ENCODE results near the gene LRRC56. TPM values are rescaled to one million over a fixed set of nuclear protein-coding genes. Genes with fewer than 3 reads are reported as not detected.
"Not testable (repeated sequence)": the region's sequence is repeated elsewhere in the genome, so short reads cannot be mapped to it uniquely, and the experiment has no call there.

The LRRC56 gene
- total and polyA plus RNA-seq, 2 donors: 0.47 to 2.4 TPM

- DNase-seq (ENCODE audit: low read depth in 6 of 9, low spot score in 9 of 9); H3K4me3 ChIP-seq (ENCODE audit: low read length in 2 of 2); H3K36me3 ChIP-seq (ENCODE audit: control insufficient read depth in 2 of 2, insufficient read depth in 2 of 2, low read length in 1 of 2); H3K27me3 ChIP-seq (ENCODE audit: control insufficient read depth in 2 of 2, insufficient read depth in 1 of 2, low read length in 1 of 2); H3K27ac ChIP-seq (ENCODE audit: low read depth in 1 of 2, low read length in 1 of 2): not testable (repeated sequence)
- Histone ChIP-seq H3K9me3 (ENCODE audit: control insufficient read depth in 2 of 2, insufficient read depth in 1 of 2, low read length in 1 of 2) (peaks cover 0 to 25% of the 10 kb centered on the region in 2 donors), H3K4me1 (ENCODE audit: control insufficient read depth in 2 of 2, insufficient read depth in 2 of 2, low read length in 2 of 2) (peaks cover 0 to 11% of the 10 kb centered on the region in 2 donors)
- 97% methylated on average over 43 of the region's 43 CpGs for WGBS
These were observed 20.2 kb upstream of the LRRC56 start for GRCh38 chr11:516918-517685.

GRCh38 chr11:518463-519202 lies 18.7 kb upstream of the LRRC56 start:
- Histone ChIP-seq H3K27me3 (ENCODE audit: control insufficient read depth in 2 of 2, insufficient read depth in 1 of 2, low read length in 1 of 2) (no peaks in the 10 kb centered on the region), H3K36me3 (ENCODE audit: control insufficient read depth in 2 of 2, insufficient read depth in 2 of 2, low read length in 1 of 2) (peaks cover 0 to 3% of the 10 kb centered on the region in 2 donors), H3K27ac (ENCODE audit: low read depth in 1 of 2, low read length in 1 of 2) (peak overlapping the region in 1 of 2 donors; percentile 52), H3K4me1 (ENCODE audit: control insufficient read depth in 2 of 2, insufficient read depth in 2 of 2, low read length in 2 of 2) (peaks cover 0 to 11% of the 10 kb centered on the region in 2 donors), H3K4me3 (ENCODE audit: low read length in 2 of 2) (peak overlapping the region; percentile 5 to 9), H3K9me3 (ENCODE audit: control insufficient read depth in 2 of 2, insufficient read depth in 1 of 2, low read length in 1 of 2) (peaks cover 0 to 25% of the 10 kb centered on the region in 2 donors)
- 15% methylated on average over 74 of the region's 74 CpGs for WGBS
- peak; percentile 29 to 87 (median 74) for DNase-seq (ENCODE audit: low read depth in 6 of 9, low spot score in 9 of 9)

GRCh38 chr11:520428-521176 lies 16.7 kb upstream of the LRRC56 start:
- H3K27me3 ChIP-seq (ENCODE audit: control insufficient read depth in 2 of 2, insufficient read depth in 1 of 2, low read length in 1 of 2): no peaks in the 10 kb centered on the region
- no peaks in the 10 kb centered on the region for H3K36me3 ChIP-seq (ENCODE audit: control insufficient read depth in 2 of 2, insufficient read depth in 2 of 2, low read length in 1 of 2)
- H3K9me3 ChIP-seq (ENCODE audit: control insufficient read depth in 2 of 2, insufficient read depth in 1 of 2, low read length in 1 of 2): peaks cover 0 to 25% of the 10 kb centered on the region in 2 donors
- no peak for DNase-seq (ENCODE audit: low read depth in 6 of 9, low spot score in 9 of 9)
- H3K4me1 ChIP-seq (ENCODE audit: control insufficient read depth in 2 of 2, insufficient read depth in 2 of 2, low read length in 2 of 2): peaks cover 0 to 7% of the 10 kb centered on the region in 2 donors
- no peak overlapping the region for H3K4me3 ChIP-seq (ENCODE audit: low read length in 2 of 2)
- no peak overlapping the region for H3K27ac ChIP-seq (ENCODE audit: low read depth in 1 of 2, low read length in 1 of 2)
- WGBS: 96% methylated on average over 39 of the region's 39 CpGs

GRCh38 chr11:521177-521688 lies 16.1 kb upstream of the LRRC56 start:
- H3K36me3 ChIP-seq (ENCODE audit: control insufficient read depth in 2 of 2, insufficient read depth in 2 of 2, low read length in 1 of 2): no peaks in the 10 kb centered on the region
- no peak overlapping the region for H3K4me3 ChIP-seq (ENCODE audit: low read length in 2 of 2)
- H3K27ac ChIP-seq (ENCODE audit: low read depth in 1 of 2, low read length in 1 of 2): no peak overlapping the region
- peaks cover 0 to 7% of the 10 kb centered on the region in 2 donors for H3K4me1 ChIP-seq (ENCODE audit: control insufficient read depth in 2 of 2, insufficient read depth in 2 of 2, low read length in 2 of 2)
- DNase-seq (ENCODE audit: low read depth in 6 of 9, low spot score in 9 of 9): no peak
- no peaks in the 10 kb centered on the region for H3K27me3 ChIP-seq (ENCODE audit: control insufficient read depth in 2 of 2, insufficient read depth in 1 of 2, low read length in 1 of 2)
- peaks cover 0 to 21% of the 10 kb centered on the region in 2 donors for H3K9me3 ChIP-seq (ENCODE audit: control insufficient read depth in 2 of 2, insufficient read depth in 1 of 2, low read length in 1 of 2)
- WGBS: 97% methylated on average over 10 of the region's 10 CpGs

- H3K27me3 ChIP-seq (ENCODE audit: control insufficient read depth in 2 of 2, insufficient read depth in 1 of 2, low read length in 1 of 2): no peaks in the 10 kb centered on the region
- no peaks in the 10 kb centered on the region for H3K9me3 ChIP-seq (ENCODE audit: control insufficient read depth in 2 of 2, insufficient read depth in 1 of 2, low read length in 1 of 2)
- WGBS: 89% methylated on average over 17 of the region's 17 CpGs
These were observed 11.1 kb upstream of the LRRC56 start for GRCh38 chr11:526192-526591.

GRCh38 chr11:528166-528814 lies 9.0 kb upstream of the LRRC56 start:
- no peaks in the 10 kb centered on the region for H3K9me3 ChIP-seq (ENCODE audit: control insufficient read depth in 2 of 2, insufficient read depth in 1 of 2, low read length in 1 of 2)
- H3K4me1 ChIP-seq (ENCODE audit: control insufficient read depth in 2 of 2, insufficient read depth in 2 of 2, low read length in 2 of 2): no peaks in the 10 kb centered on the region
- no peak overlapping the region for H3K4me3 ChIP-seq (ENCODE audit: low read length in 2 of 2)
- no peaks in the 10 kb centered on the region for H3K27me3 ChIP-seq (ENCODE audit: control insufficient read depth in 2 of 2, insufficient read depth in 1 of 2, low read length in 1 of 2)
- H3K27ac ChIP-seq (ENCODE audit: low read depth in 1 of 2, low read length in 1 of 2): no peak overlapping the region
- no peak for DNase-seq (ENCODE audit: low read depth in 6 of 9, low spot score in 9 of 9)
- peaks cover 25 to 26% of the 10 kb centered on the region in 2 donors for H3K36me3 ChIP-seq (ENCODE audit: control insufficient read depth in 2 of 2, insufficient read depth in 2 of 2, low read length in 1 of 2)
- WGBS: 93% methylated on average over 30 of the region's 30 CpGs

More at GRCh38 chr11:526192-526591, 11.1 kb upstream of the LRRC56 start:
- Histone ChIP-seq H3K4me3 (ENCODE audit: low read length in 2 of 2) (no peak overlapping the region), H3K27ac (ENCODE audit: low read depth in 1 of 2, low read length in 1 of 2) (no peak overlapping the region), H3K36me3 (ENCODE audit: control insufficient read depth in 2 of 2, insufficient read depth in 2 of 2, low read length in 1 of 2) (peaks cover 4 to 6% of the 10 kb centered on the region in 2 donors), H3K4me1 (ENCODE audit: control insufficient read depth in 2 of 2, insufficient read depth in 2 of 2, low read length in 2 of 2) (no peaks in the 10 kb centered on the region)
- no peak for DNase-seq (ENCODE audit: low read depth in 6 of 9, low spot score in 9 of 9)

GRCh38 chr11:528815-529727 lies 8.3 kb upstream of the LRRC56 start:
- WGBS: 96% methylated on average over 29 of the region's 29 CpGs
- Histone ChIP-seq H3K27me3 (ENCODE audit: control insufficient read depth in 2 of 2, insufficient read depth in 1 of 2, low read length in 1 of 2) (no peaks in the 10 kb centered on the region), H3K36me3 (ENCODE audit: control insufficient read depth in 2 of 2, insufficient read depth in 2 of 2, low read length in 1 of 2) (peaks cover 29 to 31% of the 10 kb centered on the region in 2 donors), H3K4me1 (ENCODE audit: control insufficient read depth in 2 of 2, insufficient read depth in 2 of 2, low read length in 2 of 2) (peaks cover 1 to 3% of the 10 kb centered on the region in 2 donors), H3K9me3 (ENCODE audit: control insufficient read depth in 2 of 2, insufficient read depth in 1 of 2, low read length in 1 of 2) (no peaks in the 10 kb centered on the region), H3K27ac (ENCODE audit: low read depth in 1 of 2, low read length in 1 of 2) (no peak overlapping the region), H3K4me3 (ENCODE audit: low read length in 2 of 2) (no peak overlapping the region)
- no peak for DNase-seq (ENCODE audit: low read depth in 6 of 9, low spot score in 9 of 9)

Data from thymus (tissue), 11 donors.